GM18505 (cell line): ENCODE data around the gene H19.

ENCODE experiments used
- ATAC-seq: cut with Tn5 transposase; IDR thresholded peaks from one replicate; pipeline ENCODE4 v1.9.1; 2021; ENCODE audit not compliant: unreplicated experiment
- POLR2A ChIP-seq: IDR thresholded peaks from 4 replicates; pipeline ENCODE4 v1.6.1; 2011; ENCODE audit warnings: borderline replicate concordance; ENCODE audit not compliant: insufficient read depth, insufficient read length; ENCODE audit errors: extremely low read depth

Gene H19

GRCh38 chr11:1997755-1998154, at the start of gene H19:
TSS of gene H19 (minus strand) at chr11:1997842.
- ATAC-seq: no peak
- no peak for TF ChIP-seq POLR2A

GRCh38 chr11:2041963-2042362, 44.3 kb upstream of the H19 start:
- no peak for TF ChIP-seq POLR2A
- no peak for ATAC-seq

- no peak for TF ChIP-seq POLR2A
Measured at GRCh38 chr11:2041153-2041552, 43.5 kb upstream of the H19 start.

GRCh38 chr11:2039198-2039759, 41.6 kb upstream of the H19 start:
- no peak for ATAC-seq
- no peak for TF ChIP-seq POLR2A

More at GRCh38 chr11:2041153-2041552, 43.5 kb upstream of the H19 start:
- ATAC-seq: no peak

- ATAC-seq: no peak
Measured at GRCh38 chr11:2036863-2037486, 39.3 kb upstream of the H19 start.

GRCh38 chr11:2035382-2035781, 37.7 kb upstream of the H19 start:
- no peak for TF ChIP-seq POLR2A
- ATAC-seq: no peak

More at GRCh38 chr11:2036863-2037486, 39.3 kb upstream of the H19 start:
- TF ChIP-seq POLR2A: no peak

DNA sequence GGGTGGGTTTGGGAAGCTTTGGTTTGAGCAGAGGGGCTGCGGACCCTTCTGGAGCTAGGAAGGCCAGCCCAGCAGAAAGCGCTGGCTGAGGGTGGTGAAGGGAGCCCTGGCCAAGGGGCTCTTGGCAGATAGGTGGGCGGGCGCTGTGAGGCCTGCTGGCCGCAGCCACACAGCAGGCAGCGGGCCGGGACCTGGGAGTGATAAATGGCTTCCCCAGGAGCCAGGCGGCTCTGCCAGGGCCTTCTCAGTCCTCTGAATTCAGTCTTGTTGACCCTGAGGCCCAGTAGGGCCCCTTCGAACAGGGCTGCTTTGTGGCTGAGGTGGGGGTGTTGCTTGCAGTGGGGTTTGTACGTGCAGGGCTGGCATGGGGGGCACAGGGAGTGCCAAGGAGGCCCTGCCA, 33.4 kb upstream of the H19 start:
- TF ChIP-seq POLR2A: no peak
- ATAC-seq: no peak

- no peak for TF ChIP-seq POLR2A
- no peak for ATAC-seq
Measured at GRCh38 chr11:2027708-2028107, 30.1 kb upstream of the H19 start.

DNA sequence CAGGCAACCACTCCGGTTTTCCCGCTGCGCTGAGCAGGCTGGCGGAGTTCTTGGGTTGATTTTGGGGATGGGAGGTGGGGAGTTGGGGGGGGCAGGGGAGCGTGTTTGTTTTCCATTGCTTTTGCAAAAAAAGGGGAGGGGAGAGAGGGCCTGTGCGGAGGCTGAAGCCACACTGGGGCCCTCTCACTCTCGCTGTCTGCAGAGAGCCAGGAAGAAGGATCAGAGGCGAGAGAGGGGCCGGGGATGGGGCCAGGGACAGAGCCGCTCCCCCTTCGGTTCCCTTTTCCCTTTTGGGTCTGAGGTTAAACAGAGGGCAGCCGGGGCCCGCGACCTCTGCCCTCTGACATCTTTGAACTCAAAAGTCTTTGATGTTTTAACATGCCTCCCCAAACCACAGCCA, 17.4 kb upstream of the H19 start:
- ATAC-seq: no peak
- no peak for TF ChIP-seq POLR2A

DNA sequence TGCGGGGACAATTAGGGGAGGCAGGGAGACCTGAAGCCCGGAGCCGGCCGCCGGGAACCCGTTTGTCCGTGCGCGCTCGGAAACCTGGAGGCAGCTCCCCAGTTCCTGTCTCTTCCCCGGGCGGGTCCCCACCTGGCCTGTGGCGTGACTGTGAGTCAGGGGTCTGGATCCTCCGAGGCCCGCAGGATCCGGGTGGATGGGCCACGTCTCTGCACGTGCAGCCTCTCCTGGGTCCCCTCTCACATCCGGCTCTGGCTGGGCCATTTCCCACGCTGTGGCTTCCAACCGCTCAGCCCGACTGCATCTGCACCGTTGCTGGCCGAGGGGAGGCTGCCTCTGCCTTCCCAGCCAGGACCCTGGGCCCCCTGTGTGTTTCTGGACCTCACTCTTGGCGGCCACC, 14.8 kb upstream of the H19 start:
- ATAC-seq: no peak
- no peak for TF ChIP-seq POLR2A

DNA sequence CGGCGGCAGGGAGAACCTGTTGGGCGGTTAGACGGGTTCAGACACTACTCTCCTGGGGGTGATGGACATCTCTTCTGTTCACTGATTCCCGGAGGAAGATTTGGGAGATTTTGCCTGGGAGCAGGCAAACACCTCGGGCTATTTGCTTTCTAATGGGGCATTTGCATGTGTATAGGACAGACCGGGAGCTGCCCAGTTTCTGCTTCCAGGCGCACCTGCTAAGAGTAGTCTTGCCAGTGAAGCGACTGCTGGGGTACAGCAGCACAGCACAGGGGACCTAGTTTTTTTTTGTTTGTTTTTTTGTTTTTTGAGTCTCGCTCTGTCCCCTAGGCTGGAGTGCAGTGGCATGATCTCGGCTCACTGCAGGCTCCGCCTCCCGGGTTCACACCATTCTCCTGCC, 6.8 kb upstream of the H19 start:
- TF ChIP-seq POLR2A: no peak
- ATAC-seq: no peak

GRCh38 chr11:2002807-2003206, 5.2 kb upstream of the H19 start:
- no peak for TF ChIP-seq POLR2A
- no peak for ATAC-seq

DNA sequence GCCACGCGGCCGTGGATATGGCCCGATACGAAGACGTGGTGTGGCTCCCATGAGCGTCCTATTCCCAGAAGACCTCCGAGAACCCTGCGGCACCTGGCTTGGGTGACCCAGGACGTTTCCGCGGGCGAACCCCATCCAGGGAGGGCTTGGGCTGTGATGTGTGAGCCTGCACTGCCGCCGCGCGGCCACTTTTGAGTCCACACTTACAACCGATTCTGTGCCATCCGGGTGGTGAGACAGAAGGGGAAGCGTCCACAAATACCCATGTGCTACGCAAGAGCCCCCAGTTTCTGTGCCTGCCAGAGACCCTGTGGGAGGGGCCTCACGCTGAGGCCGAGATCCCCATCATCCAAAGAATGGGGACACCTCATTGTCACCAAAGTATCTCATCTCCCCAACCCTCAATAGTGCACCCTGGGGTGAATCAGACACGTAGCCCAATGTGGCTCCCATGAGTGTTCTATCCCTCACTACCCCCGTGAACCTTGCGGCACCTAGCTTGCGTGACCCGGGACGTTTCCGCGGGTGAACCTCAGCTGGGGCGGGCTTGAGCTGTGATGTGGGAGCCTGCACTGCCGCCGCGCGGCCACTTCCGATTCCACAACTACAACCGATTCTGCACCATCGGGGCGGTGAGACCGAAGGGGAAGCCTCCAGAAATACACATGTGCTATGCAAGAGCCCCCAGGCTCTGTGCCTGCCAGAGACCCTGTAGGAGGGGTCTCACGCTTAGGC, 4.6 kb upstream of the H19 start:
- ATAC-seq: no peak
- no peak for TF ChIP-seq POLR2A

- no peak for ATAC-seq
- no peak for TF ChIP-seq POLR2A
Measured at GRCh38 chr11:1998861-1999260, 1.2 kb upstream of the H19 start.
